HG02759 (cell line): Measurements from ENCODE around the gene YPEL2.
"Not testable (repeated sequence)": the region's sequence is repeated elsewhere in the genome, so short reads cannot be mapped to it uniquely, and the experiment has no call there.

Experiments
- ATAC-seq: cut with Tn5 transposase; IDR thresholded peaks from one replicate; pipeline ENCODE4 v1.9.1; 2021; ENCODE audit warnings: mild to moderate bottlenecking, moderate library complexity; ENCODE audit not compliant: unreplicated experiment

The YPEL2 gene

GRCh38 chr17:59402760-59403159, 71.3 kb downstream of the YPEL2 start:
- no peak for ATAC-seq

- no peak for ATAC-seq
Observed at GRCh38 chr17:59404471-59404870, 73.0 kb downstream of the YPEL2 start.

- ATAC-seq = no peak
Observed at GRCh38 chr17:59405944-59406705, 74.7 kb downstream of the YPEL2 start.

- ATAC-seq = no peak
Observed at GRCh38 chr17:59406808-59407381, 75.4 kb downstream of the YPEL2 start.

- ATAC-seq = no peak
Observed at GRCh38 chr17:59409336-59410048, 78.0 kb downstream of the YPEL2 start.

- no peak for ATAC-seq
Observed at GRCh38 chr17:59410049-59410437, 78.6 kb downstream of the YPEL2 start.

- ATAC-seq = not testable (repeated sequence)
Observed at GRCh38 chr17:59412431-59412830, 81.0 kb downstream of the YPEL2 start.

- ATAC-seq = no peak
Observed at GRCh38 chr17:59413014-59413766, 81.7 kb downstream of the YPEL2 start.

GRCh38 chr17:59415397-59415796, 83.9 kb downstream of the YPEL2 start:
- ATAC-seq = no peak

GRCh38 chr17:59416184-59416583, 84.7 kb downstream of the YPEL2 start:
- ATAC-seq = no peak

- no peak for ATAC-seq
Observed at GRCh38 chr17:59417452-59417851, 86.0 kb downstream of the YPEL2 start.

- ATAC-seq = no peak
Observed at GRCh38 chr17:59418732-59419166, 87.3 kb downstream of the YPEL2 start.

GRCh38 chr17:59420901-59421300, 89.4 kb downstream of the YPEL2 start:
- ATAC-seq = no peak

GRCh38 chr17:59421722-59422121, 90.3 kb downstream of the YPEL2 start:
- ATAC-seq = no peak

- no peak for ATAC-seq
Observed at GRCh38 chr17:59423137-59423724, 91.8 kb downstream of the YPEL2 start.

- ATAC-seq = no peak
Observed at GRCh38 chr17:59423903-59424302, 92.4 kb downstream of the YPEL2 start.

GRCh38 chr17:59424331-59424730, 92.9 kb downstream of the YPEL2 start:
- no peak for ATAC-seq

GRCh38 chr17:59425085-59425931, 93.9 kb downstream of the YPEL2 start:
- no peak for ATAC-seq

GRCh38 chr17:59426031-59426430, 94.6 kb downstream of the YPEL2 start:
- no peak for ATAC-seq

GRCh38 chr17:59427425-59427921, 96.0 kb downstream of the YPEL2 start:
- no peak for ATAC-seq
